ENCODE results near the gene TSPAN33. TPM values are rescaled to one million over a fixed set of nuclear protein-coding genes. Genes with fewer than 3 reads are reported as not detected.
"Not testable (repeated sequence)": the region's sequence is repeated elsewhere in the genome, so short reads cannot be mapped to it uniquely, and the experiment has no call there.

The TSPAN33 gene
- total and polyA plus RNA-seq, 9 of the 15 experiments (the other 6 are each of a cell fraction or from before 2014, with no cell fraction given): 0.03 to 1.5 (median 0.23) TPM; not detected in 2

DNA sequence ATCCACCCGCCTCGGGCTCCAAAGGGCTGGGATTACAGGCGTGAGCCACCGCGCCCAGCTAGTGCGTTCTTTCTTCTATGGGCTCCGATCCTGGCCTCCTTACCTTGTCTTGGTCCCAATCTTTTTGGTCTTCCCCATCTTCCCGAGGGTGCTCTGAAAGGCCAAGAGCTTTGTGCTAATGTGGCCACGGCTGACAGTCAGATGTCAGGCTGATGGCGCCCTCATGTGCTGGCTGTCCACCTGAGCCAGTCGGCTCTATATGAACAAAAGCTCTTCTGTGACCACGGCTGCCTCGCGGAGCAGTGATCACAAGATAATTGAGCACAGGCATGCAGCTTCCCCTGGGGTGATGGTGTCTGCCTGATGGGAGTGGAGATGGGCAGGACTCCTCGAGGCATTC is 69.3 kb downstream of the TSPAN33 start (continued):
- TF ChIP-seq, protein P1, sequence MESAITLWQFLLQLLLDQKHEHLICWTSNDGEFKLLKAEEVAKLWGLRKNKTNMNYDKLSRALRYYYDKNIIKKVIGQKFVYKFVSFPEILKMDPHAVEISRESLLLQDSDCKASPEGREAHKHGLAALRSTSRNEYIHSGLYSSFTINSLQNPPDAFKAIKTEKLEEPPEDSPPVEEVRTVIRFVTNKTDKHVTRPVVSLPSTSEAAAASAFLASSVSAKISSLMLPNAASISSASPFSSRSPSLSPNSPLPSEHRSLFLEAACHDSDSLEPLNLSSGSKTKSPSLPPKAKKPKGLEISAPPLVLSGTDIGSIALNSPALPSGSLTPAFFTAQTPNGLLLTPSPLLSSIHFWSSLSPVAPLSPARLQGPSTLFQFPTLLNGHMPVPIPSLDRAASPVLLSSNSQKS (CRISPR knock-in tag; IDR thresholded peaks at IDR 0.05): no peak

DNA sequence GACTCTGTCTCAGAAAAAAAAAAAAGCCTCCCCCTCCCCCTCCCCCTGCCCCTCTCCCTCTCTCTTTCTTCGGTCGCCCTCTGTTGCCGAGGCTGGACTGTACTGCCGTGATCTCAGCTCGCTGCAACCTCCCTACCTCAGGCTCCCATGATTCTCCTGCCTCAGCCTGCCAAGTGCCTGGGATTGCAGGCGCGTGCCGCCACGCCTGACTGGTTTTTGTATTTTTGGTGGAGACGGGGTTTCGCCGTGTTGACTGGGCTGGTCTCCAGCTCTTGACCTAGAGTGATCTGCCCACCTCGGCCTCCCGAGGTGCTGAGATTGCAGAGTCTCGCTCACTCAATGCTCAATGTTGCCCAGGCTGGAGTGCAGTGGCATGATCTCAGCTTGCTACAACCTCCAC is 71.2 kb downstream of the TSPAN33 start:
- BruUV-seq (replicated peaks); DNase-seq (ENCODE audit: extremely low read depth in 1 of 4, low spot score in 3 of 4); H3K4me3 ChIP-seq; H3K4me2 ChIP-seq (ENCODE audit: insufficient read depth, low read length); H3K9ac ChIP-seq (ENCODE audit: insufficient read depth in 1 of 2, low read depth in 2 of 2, low read length in 2 of 2); ATAC-seq; H3K4me1 ChIP-seq (replicated peaks in 1 of 2; ENCODE audit: control insufficient read depth in 2 of 2, insufficient read depth in 2 of 2, low read length in 2 of 2); FAIRE-seq; H4K20me1 ChIP-seq (replicated peaks; ENCODE audit: control insufficient read depth, insufficient read depth, low read length); H3K79me2 ChIP-seq (ENCODE audit: control insufficient read depth, insufficient read depth, low read length); H2AFZ ChIP-seq (ENCODE audit: low read depth, low read length); H3K9me1 ChIP-seq (ENCODE audit: control insufficient read depth, insufficient read depth, low read length); H3K27ac ChIP-seq (ENCODE audit: extremely low read depth, low read depth, low read length); H3K9me3 ChIP-seq (replicated peaks; ENCODE audit: control insufficient read depth, insufficient read depth, low read depth, low read length); H3K36me3 ChIP-seq (ENCODE audit: control insufficient read depth, insufficient read depth, low read length): not testable (repeated sequence)
- CTCF ChIA-PET (ENCODE audit: low intra/inter-chr PET ratio): interaction anchor here (0.6 to 1.1 kb wide), 2 partner anchors 83 to 429 kb away, joined by 3 to 4 read pairs; no protein-coding TSS in a partner anchor
- in situ Hi-C loops (cut with MboI): loop anchor here (5.0 kb wide), 2 partner anchors 82 to 427 kb away; no protein-coding TSS in a partner anchor
- peaks cover 19 to 46% of the 10 kb centered on the region in 2 experiments; a peak in 4 of 5 replicates for H3K27me3 ChIP-seq (ENCODE audit: control insufficient read depth in 2 of 2, insufficient read depth in 2 of 2, low read length in 2 of 2)
- WGBS (ENCODE audit: insufficient coverage, low coverage, missing lambda C conversion rate): 31% methylated on average over 15 of the region's 15 CpGs
- intact Hi-C loops (cut with micrococcal nuclease): loop anchor here (5.0 kb wide), 1 partner anchor 797 kb away; no protein-coding TSS in a partner anchor
- POLR2A ChIA-PET: interaction anchor here (0.6 kb wide), 1 partner anchor 1491 kb away, joined by 3 read pairs; no protein-coding TSS in a partner anchor

GRCh38 chr7:129216101-129216715 is 71.7 kb downstream of the TSPAN33 start:
- H4K20me1 ChIP-seq (replicated peaks; ENCODE audit: control insufficient read depth, insufficient read depth, low read length); H3K9me1 ChIP-seq (ENCODE audit: control insufficient read depth, insufficient read depth, low read length); H3K36me3 ChIP-seq (ENCODE audit: control insufficient read depth, insufficient read depth, low read length); H3K9me3 ChIP-seq (replicated peaks; ENCODE audit: control insufficient read depth, insufficient read depth, low read depth, low read length); H2AFZ ChIP-seq (ENCODE audit: low read depth, low read length); DNase-seq (ENCODE audit: extremely low read depth in 1 of 4, low spot score in 3 of 4); H3K27ac ChIP-seq (ENCODE audit: extremely low read depth, low read depth, low read length); H3K4me3 ChIP-seq; H3K4me2 ChIP-seq (ENCODE audit: insufficient read depth, low read length); ATAC-seq; FAIRE-seq; H3K79me2 ChIP-seq (ENCODE audit: control insufficient read depth, insufficient read depth, low read length); H3K9ac ChIP-seq (ENCODE audit: insufficient read depth in 1 of 2, low read depth in 2 of 2, low read length in 2 of 2); BruUV-seq (replicated peaks); H3K4me1 ChIP-seq (replicated peaks in 1 of 2; ENCODE audit: control insufficient read depth in 2 of 2, insufficient read depth in 2 of 2, low read length in 2 of 2): not testable (repeated sequence)
- intact Hi-C loops (cut with micrococcal nuclease): loop anchor here (5.0 kb wide), 1 partner anchor 796 kb away; no protein-coding TSS in a partner anchor
- 18% methylated on average over 31 of the region's 34 CpGs for WGBS (ENCODE audit: insufficient coverage, low coverage, missing lambda C conversion rate)
- peaks cover 19 to 42% of the 10 kb centered on the region in 2 experiments; a peak in 4 of 5 replicates for H3K27me3 ChIP-seq (ENCODE audit: control insufficient read depth in 2 of 2, insufficient read depth in 2 of 2, low read length in 2 of 2)
- ChIA-PET CTCF (ENCODE audit: low intra/inter-chr PET ratio) (interaction anchor here (0.6 to 0.7 kb wide), 2 partner anchors 82 to 1141 kb away, joined by 3 to 4 read pairs; no protein-coding TSS in a partner anchor), POLR2A (interaction anchor here (0.6 kb wide), 1 partner anchor 1491 kb away, joined by 3 read pairs; no protein-coding TSS in a partner anchor)
- in situ Hi-C loops (cut with MboI): loop anchor here (5.0 kb wide), 2 partner anchors 81 to 426 kb away; no protein-coding TSS in a partner anchor

Data from K562 (cell line).